ENCODE results near the gene GGTLC2. TPM values are rescaled to one million over a fixed set of nuclear protein-coding genes. Genes with fewer than 3 reads are reported as not detected.

Gene GGTLC2
- total RNA-seq, 3 donors from 2014 or later = not detected

Other genes with a start within 250 kb of the GGTLC2 start
- gene ZNF280B, start 135.9 kb upstream of the GGTLC2 start, total RNA-seq = 1 to 10 TPM; 2.4 to 3.7 (median 2.6) TPM
- not detected for gene ZNF280A, start 124.3 kb upstream of the GGTLC2 start, total RNA-seq
- gene PRAME, start 85.3 kb upstream of the GGTLC2 start, total RNA-seq = 1 to 10 TPM in 2 of 3 donors, under 1 TPM in 1; 0.95 to 1.3 (median 1.2) TPM
- under 1 TPM in 1 of 3 donors, not detected in 2; 0.79 TPM for gene IGLL5, start 243.2 kb downstream of the GGTLC2 start, total RNA-seq